GM21786 (cell line): Measurements from ENCODE around the gene NRBF2.
"Not testable (repeated sequence)": the region's sequence is repeated elsewhere in the genome, so short reads cannot be mapped to it uniquely, and the experiment has no call there.

Experiments used
- ATAC-seq: cut with Tn5 transposase; IDR thresholded peaks from one replicate; pipeline ENCODE4 v1.9.1; 2021; ENCODE audit not compliant: unreplicated experiment

The NRBF2 gene

GRCh38 chr10:63133056-63133820, at the start of gene NRBF2:
NRBF2 (plus strand) TSS chr10:63133328; CDS start chr10:63133471, 143 bp downstream.
- peak; percentile 96 for ATAC-seq

GRCh38 chr10:63083406-63083805, 49.7 kb upstream of the NRBF2 start:
- not testable (repeated sequence) for ATAC-seq

GRCh38 chr10:63083904-63084689, 49.0 kb upstream of the NRBF2 start:
- ATAC-seq, result peak; percentile 89

GRCh38 chr10:63084690-63085382, 48.3 kb upstream of the NRBF2 start:
- ATAC-seq, result no peak

- no peak for ATAC-seq
Measured at GRCh38 chr10:63093227-63093626, 39.9 kb upstream of the NRBF2 start.

- ATAC-seq, result no peak
Measured at GRCh38 chr10:63094405-63094804, 38.7 kb upstream of the NRBF2 start.

GRCh38 chr10:63094881-63095280, 38.2 kb upstream of the NRBF2 start:
- ATAC-seq, result no peak

- ATAC-seq, result no peak
Measured at GRCh38 chr10:63099734-63100133, 33.4 kb upstream of the NRBF2 start.

- not testable (repeated sequence) for ATAC-seq
Measured at GRCh38 chr10:63101091-63101490, 32.0 kb upstream of the NRBF2 start.

- not testable (repeated sequence) for ATAC-seq
Measured at GRCh38 chr10:63102279-63102883, 30.7 kb upstream of the NRBF2 start.

- not testable (repeated sequence) for ATAC-seq
Measured at GRCh38 chr10:63103178-63103577, 29.9 kb upstream of the NRBF2 start.

GRCh38 chr10:63103971-63104409, 29.1 kb upstream of the NRBF2 start:
- ATAC-seq, result no peak

GRCh38 chr10:63105225-63106110, 27.7 kb upstream of the NRBF2 start:
- no peak for ATAC-seq

- no peak for ATAC-seq
Measured at GRCh38 chr10:63106111-63106755, 26.9 kb upstream of the NRBF2 start.

- no peak for ATAC-seq
Measured at GRCh38 chr10:63107943-63108437, 25.1 kb upstream of the NRBF2 start.

- no peak for ATAC-seq
Measured at GRCh38 chr10:63110940-63111339, 22.2 kb upstream of the NRBF2 start.

- ATAC-seq, result no peak
Measured at GRCh38 chr10:63114031-63114814, 18.9 kb upstream of the NRBF2 start.

- ATAC-seq, result no peak
Measured at GRCh38 chr10:63115732-63116383, 17.3 kb upstream of the NRBF2 start.
